GM23248 (cell line): ENCODE data around the gene COL27A1.

Experiments
- EZH2 ChIP-seq: fragments of 200-600 bp; sonication (generic); IDR thresholded peaks from 2 replicates; pipeline ENCODE4 v1.6.1; 2018; ENCODE audit warnings: antibody characterized with exemption, mild to moderate bottlenecking; ENCODE audit not compliant: insufficient read depth, poor library complexity, severe bottlenecking
- EZH2phosphoT487 ChIP-seq: fragments of 200-600 bp; sonication (generic); IDR thresholded peaks from 2 replicates; pipeline ENCODE4 v1.6.1; 2018; ENCODE audit warnings: antibody characterized with exemption, moderate library complexity, mild to moderate bottlenecking, low read depth; ENCODE audit not compliant: insufficient read depth

GRCh38 chr9:114204265-114204664 lies 48.9 kb downstream of the COL27A1 start:
- TF ChIP-seq EZH2phosphoT487 (no peak), EZH2 (no peak)
